ENCODE measurements around the gene PNO1.

GRCh38 chr2:68218343-68218901, 60.7 kb downstream of the PNO1 start:
- TF ChIP-seq CTCF (IDR thresholded peaks at IDR 0.05) (no peak), POLR2A (IDR thresholded peaks at IDR 0.05) (no peak)
